Parathyroid adenoma (tissue), 2 donors: Measurements from ENCODE around the gene KLHL21.

Experiments
- H2AFZ ChIP-seq: fragments of 300-600 bp; sonication (generic); one replicate; pipeline ENCODE4 v1.7.0; 2017; ENCODE audit warnings: antibody characterized with exemption, mild to moderate bottlenecking
- H3K27ac ChIP-seq: fragments of 300-600 bp; sonication (generic); one replicate; pipeline ENCODE4 v1.7.0; 2017
- H3K27me3 ChIP-seq: fragments of 300-600 bp; sonication (generic); one replicate; pipeline ENCODE4 v1.7.0; 2017; ENCODE audit warnings: low read length; ENCODE audit not compliant: control insufficient read depth, insufficient read depth
- H3K36me3 ChIP-seq: fragments of 300-600 bp; sonication (generic); one replicate; pipeline ENCODE4 v1.7.0; 2017; ENCODE audit warnings: low read length; ENCODE audit not compliant: control insufficient read depth, insufficient read depth
- H3K4me1 ChIP-seq: fragments of 300-600 bp; sonication (generic); one replicate; pipeline ENCODE4 v1.7.0; 2017; ENCODE audit warnings: control low read depth
- H3K4me2 ChIP-seq: fragments of 300-600 bp; sonication (generic); one replicate; pipeline ENCODE4 v1.7.0; 2017; ENCODE audit warnings: low read length
- H3K4me3 ChIP-seq: fragments of 300-600 bp; sonication (generic); one replicate; pipeline ENCODE4 v1.7.0; 2017; ENCODE audit warnings: low read depth, low read length
- H3K79me2 ChIP-seq: fragments of 300-600 bp; sonication (generic); one replicate; pipeline ENCODE4 v1.7.0; 2017; ENCODE audit warnings: control low read depth
- H3K9ac ChIP-seq: fragments of 300-600 bp; sonication (generic); one replicate; pipeline ENCODE4 v1.7.0; 2017; ENCODE audit warnings: mild to moderate bottlenecking
- H3K9me3 ChIP-seq: fragments of 300-600 bp; sonication (generic); one replicate; pipeline ENCODE4 v1.7.0; 2017; ENCODE audit warnings: low read length; ENCODE audit not compliant: control insufficient read depth
- CTCF ChIP-seq: fragments of 300-600 bp; sonication (generic); IDR thresholded peaks from one replicate; pipeline ENCODE4 v1.7.0; 2017; ENCODE audit warnings: antibody characterized with exemption, mild to moderate bottlenecking
- donor health status: primary hyperparathyroidism.

KLHL21 gene

GRCh38 chr1:6591644-6592043 is 11.0 kb downstream of the KLHL21 start:
- H3K9me3 ChIP-seq: no peaks in the 10 kb centered on the region
- H3K4me3 ChIP-seq: no peak overlapping the region
- no peak overlapping the region for H3K4me2 ChIP-seq
- no peaks in the 10 kb centered on the region for H3K4me1 ChIP-seq
- no peak for TF ChIP-seq CTCF
- no peak overlapping the region for H3K9ac ChIP-seq
- no peaks in the 10 kb centered on the region for H3K36me3 ChIP-seq
- no peaks in the 10 kb centered on the region for H3K27me3 ChIP-seq
- H2AFZ ChIP-seq: no peak overlapping the region
- H3K79me2 ChIP-seq: peaks cover 2% of the 10 kb centered on the region
- no peak overlapping the region for H3K27ac ChIP-seq

- Histone ChIP-seq H3K27ac (no peak overlapping the region), H2AFZ (no peak overlapping the region), H3K36me3 (no peaks in the 10 kb centered on the region), H3K4me3 (no peak overlapping the region), H3K4me1 (no peaks in the 10 kb centered on the region), H3K27me3 (no peaks in the 10 kb centered on the region), H3K9me3 (no peaks in the 10 kb centered on the region), H3K79me2 (peaks cover 2% of the 10 kb centered on the region), H3K4me2 (no peak overlapping the region), H3K9ac (no peak overlapping the region)
- TF ChIP-seq CTCF: no peak
These were observed 11.4 kb downstream of the KLHL21 start for GRCh38 chr1:6591222-6591621.

GRCh38 chr1:6590046-6590445 is 12.6 kb downstream of the KLHL21 start:
- H3K27ac ChIP-seq: no peak overlapping the region
- no peaks in the 10 kb centered on the region for H3K27me3 ChIP-seq
- no peaks in the 10 kb centered on the region for H3K4me1 ChIP-seq
- no peaks in the 10 kb centered on the region for H3K9me3 ChIP-seq
- no peak overlapping the region for H2AFZ ChIP-seq
- H3K36me3 ChIP-seq: no peaks in the 10 kb centered on the region
- no peak overlapping the region for H3K4me3 ChIP-seq
- no peak overlapping the region for H3K4me2 ChIP-seq
- H3K79me2 ChIP-seq: no peaks in the 10 kb centered on the region
- TF ChIP-seq CTCF: no peak
- H3K9ac ChIP-seq: no peak overlapping the region

GRCh38 chr1:6588893-6589520 is 13.7 kb downstream of the KLHL21 start:
- no peak overlapping the region for H2AFZ ChIP-seq
- no peak overlapping the region for H3K27ac ChIP-seq
- H3K4me2 ChIP-seq: no peak overlapping the region
- no peaks in the 10 kb centered on the region for H3K79me2 ChIP-seq
- TF ChIP-seq CTCF: no peak
- H3K9ac ChIP-seq: no peak overlapping the region
- H3K4me3 ChIP-seq: no peak overlapping the region
- no peaks in the 10 kb centered on the region for H3K36me3 ChIP-seq
- H3K4me1 ChIP-seq: peaks cover 2% of the 10 kb centered on the region
- H3K9me3 ChIP-seq: no peaks in the 10 kb centered on the region
- no peaks in the 10 kb centered on the region for H3K27me3 ChIP-seq
